KMS-11 (cell line): ENCODE data around the gene ZBTB38.

ENCODE experiments used
- H2AFZ ChIP-seq: fragments of 200-600 bp; sonication (generic); 2 replicates; pipeline ENCODE4 v1.6.1; 2016; ENCODE audit warnings: antibody characterized with exemption, mixed run types, low read depth
- H3K27ac ChIP-seq: fragments of 200-600 bp; sonication (generic); 2 replicates; pipeline ENCODE4 v1.6.1; 2016; ENCODE audit warnings: mild to moderate bottlenecking, mixed run types
- H3K27me3 ChIP-seq: fragments of 200-600 bp; sonication (generic); 2 replicates; pipeline ENCODE4 v1.6.1; 2017; ENCODE audit warnings: mild to moderate bottlenecking, low read depth, mixed run types, moderate library complexity; ENCODE audit not compliant: insufficient read depth
- H3K36me3 ChIP-seq: fragments of 200-600 bp; sonication (generic); 2 replicates; pipeline ENCODE4 v1.6.1; 2017; ENCODE audit warnings: mild to moderate bottlenecking, mixed run types; ENCODE audit not compliant: insufficient read depth
- H3K4me1 ChIP-seq: fragments of 200-600 bp; sonication (generic); 2 replicates; pipeline ENCODE4 v1.6.1; 2016; ENCODE audit warnings: mild to moderate bottlenecking, low read depth, mixed run types; ENCODE audit not compliant: poor library complexity, severe bottlenecking
- H3K4me2 ChIP-seq: fragments of 200-600 bp; sonication (generic); 2 replicates; pipeline ENCODE4 v1.7.0; 2016; ENCODE audit warnings: mild to moderate bottlenecking, mixed run types
- H3K4me3 ChIP-seq: fragments of 200-600 bp; sonication (generic); IDR thresholded peaks from 2 replicates; pipeline ENCODE4 v1.6.1; 2017; ENCODE audit warnings: low read depth, low read length, mixed read lengths; ENCODE audit not compliant: insufficient read depth
- H3K79me2 ChIP-seq: fragments of 200-600 bp; sonication (generic); 2 replicates; pipeline ENCODE4 v1.6.1; 2016; ENCODE audit warnings: low read depth, mixed run types; ENCODE audit not compliant: insufficient read depth
- H3K9ac ChIP-seq: fragments of 200-600 bp; sonication (generic); 2 replicates; pipeline ENCODE4 v1.6.1; 2016; ENCODE audit warnings: mild to moderate bottlenecking, mixed run types
- H4K20me1 ChIP-seq: fragments of 200-600 bp; sonication (generic); 2 replicates; pipeline ENCODE4 v1.6.1; 2016; ENCODE audit warnings: mild to moderate bottlenecking, mixed run types; ENCODE audit not compliant: insufficient read depth
- CTCF ChIP-seq: fragments of 200-600 bp; sonication (generic); conservative IDR thresholded peaks from 2 replicates; pipeline ENCODE4 v1.6.1; 2017; ENCODE audit warnings: low read depth, mild to moderate bottlenecking, antibody characterized with exemption, low read length, moderate library complexity, mixed read lengths

Gene ZBTB38

GRCh38 chr3:141352262-141352984 lies 15.9 kb upstream of the ZBTB38 start:
- Histone ChIP-seq H3K27me3 (no peaks in the 10 kb centered on the region), H2AFZ (no peak overlapping the region), H3K27ac (no peak overlapping the region), H3K79me2 (no peaks in the 10 kb centered on the region), H3K4me1 (no peaks in the 10 kb centered on the region), H3K36me3 (no peaks in the 10 kb centered on the region), H4K20me1 (no peaks in the 10 kb centered on the region), H3K9ac (no peak overlapping the region), H3K4me2 (no peak overlapping the region), H3K4me3 (no peak overlapping the region)
- TF ChIP-seq CTCF: no peak

GRCh38 chr3:141353652-141354495 lies 14.4 kb upstream of the ZBTB38 start:
- H3K36me3 ChIP-seq: no peaks in the 10 kb centered on the region
- H3K27me3 ChIP-seq: no peaks in the 10 kb centered on the region
- TF ChIP-seq CTCF: no peak
- no peaks in the 10 kb centered on the region for H3K4me1 ChIP-seq
- H4K20me1 ChIP-seq: no peaks in the 10 kb centered on the region
- no peak overlapping the region for H3K4me2 ChIP-seq
- H3K9ac ChIP-seq: no peak overlapping the region
- H3K4me3 ChIP-seq: no peak overlapping the region
- H3K27ac ChIP-seq: no peak overlapping the region
- no peaks in the 10 kb centered on the region for H3K79me2 ChIP-seq
- no peak overlapping the region for H2AFZ ChIP-seq

- no peak for TF ChIP-seq CTCF
Observed at GRCh38 chr3:141354517-141354916, 13.8 kb upstream of the ZBTB38 start.

GRCh38 chr3:141355242-141355641 lies 13.1 kb upstream of the ZBTB38 start:
- Histone ChIP-seq H3K4me2 (no peak overlapping the region), H4K20me1 (no peaks in the 10 kb centered on the region), H3K27ac (no peak overlapping the region), H3K4me3 (no peak overlapping the region), H3K79me2 (no peaks in the 10 kb centered on the region), H3K27me3 (no peaks in the 10 kb centered on the region), H3K9ac (no peak overlapping the region), H3K36me3 (no peaks in the 10 kb centered on the region), H2AFZ (no peak overlapping the region), H3K4me1 (peaks cover 4% of the 10 kb centered on the region)
- TF ChIP-seq CTCF: no peak

More at GRCh38 chr3:141354517-141354916, 13.8 kb upstream of the ZBTB38 start:
- Histone ChIP-seq H3K27me3 (no peaks in the 10 kb centered on the region), H2AFZ (no peak overlapping the region), H3K4me1 (no peaks in the 10 kb centered on the region), H3K36me3 (no peaks in the 10 kb centered on the region), H3K9ac (no peak overlapping the region), H3K27ac (no peak overlapping the region), H3K4me2 (no peak overlapping the region), H3K79me2 (no peaks in the 10 kb centered on the region), H4K20me1 (no peaks in the 10 kb centered on the region), H3K4me3 (no peak overlapping the region)
